Fibroblast of pulmonary artery (primary cell): ENCODE measurements around the gene DOK3.
A peak's percentile ranks its signal among the peaks of the same experiment; 100 is the strongest.

ENCODE experiments used
- DNase-seq: peaks from one replicate; pipeline ENCODE4 v3.0.0-alpha.2; 2010; ENCODE audit warnings: low read depth
- H3K4me3 ChIP-seq: replicated peaks from 2 replicates; pipeline ENCODE4 v1.5.1; 2011; ENCODE audit warnings: low read depth, mild to moderate bottlenecking, control low read depth, low read length, moderate library complexity
- CTCF ChIP-seq: IDR thresholded peaks from 2 replicates; pipeline ENCODE4 v1.5.1; 2011; ENCODE audit warnings: mild to moderate bottlenecking, control low read depth, low read length, inconsistent platforms; ENCODE audit errors: missing control alignments

DOK3 gene

DNA sequence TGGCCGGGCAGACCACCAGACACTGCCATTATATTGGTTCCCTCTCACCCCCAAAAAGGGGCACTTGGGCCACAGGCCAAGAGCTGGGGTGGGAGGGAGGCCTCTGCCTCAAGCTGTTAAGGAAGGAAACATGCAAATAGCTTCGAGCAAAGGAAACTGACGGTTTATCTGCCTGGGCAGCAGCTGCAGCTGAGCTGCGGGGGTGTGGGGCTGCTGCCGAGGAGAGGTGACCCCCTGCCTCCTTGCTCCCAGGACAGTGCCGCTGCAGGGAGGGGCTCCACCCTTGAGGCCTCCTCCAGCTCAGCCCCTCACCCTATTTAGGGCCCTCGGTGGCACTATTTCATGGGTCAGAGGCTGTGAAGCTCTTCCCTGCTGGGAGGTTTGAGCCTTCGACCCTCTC is 789 bp downstream of the DOK3 start:
- DNase-seq = no peak
- H3K4me3 ChIP-seq = no peak overlapping the region
- TF ChIP-seq CTCF = no peak

DNA sequence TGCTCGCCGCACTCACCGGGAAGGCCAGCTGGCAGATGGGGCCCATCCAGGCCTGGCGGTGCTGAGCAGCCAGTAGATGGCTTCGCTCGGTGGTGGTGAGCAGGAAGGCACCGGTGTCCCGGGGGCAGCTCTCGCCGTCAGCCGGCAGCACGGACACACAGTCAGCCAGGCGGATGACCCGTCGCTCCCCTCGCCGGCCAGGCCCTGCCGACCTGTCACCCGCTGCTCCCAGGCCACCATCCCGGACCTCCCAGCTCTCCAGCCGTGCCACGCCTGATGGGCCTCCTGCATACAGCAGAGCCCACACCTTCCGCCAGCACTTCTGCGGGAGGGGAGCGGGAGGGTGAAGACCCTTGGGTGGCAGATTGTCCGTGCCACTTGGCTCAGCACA is 1.4 kb downstream of the DOK3 start:
- TF ChIP-seq CTCF = no peak
- no peak overlapping the region for H3K4me3 ChIP-seq
- no peak for DNase-seq

DNA sequence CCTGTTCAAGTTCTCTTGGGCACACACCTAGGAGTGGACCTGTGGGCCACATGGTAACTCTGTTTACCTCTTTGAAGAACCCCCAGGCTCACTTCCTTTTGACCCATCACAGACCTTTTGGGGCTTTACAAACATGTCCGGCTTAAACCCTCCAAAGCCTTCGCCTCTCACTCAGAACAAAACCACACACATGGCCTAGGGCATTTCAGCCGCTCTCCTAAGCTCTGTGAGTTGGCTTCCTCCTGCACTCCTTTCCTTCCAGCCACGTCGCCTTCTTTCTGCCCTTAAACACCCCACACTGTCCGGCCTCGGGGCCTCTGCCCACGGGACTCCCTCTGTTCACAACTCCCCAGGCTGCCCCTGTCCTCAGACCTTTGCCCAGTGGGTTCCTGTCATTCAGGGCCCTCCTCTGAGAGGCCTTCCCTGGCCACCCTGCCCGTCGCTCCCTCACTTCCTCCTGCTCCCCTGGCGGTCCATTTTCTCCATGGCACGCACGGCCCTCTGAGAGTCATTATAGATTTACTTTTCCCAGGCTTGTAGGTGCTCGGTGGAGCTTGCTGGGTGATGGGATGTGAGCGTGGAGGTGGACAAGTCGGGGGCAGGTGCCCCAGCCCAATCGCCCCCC is 1.9 kb downstream of the DOK3 start:
- no peak overlapping the region for H3K4me3 ChIP-seq
- no peak for DNase-seq
- no peak for TF ChIP-seq CTCF

GRCh38 chr5:177507165-177507564 is 2.5 kb downstream of the DOK3 start:
- TF ChIP-seq CTCF = peak; percentile 33
- H3K4me3 ChIP-seq = no peak overlapping the region
- peak; percentile 40 for DNase-seq

DNA sequence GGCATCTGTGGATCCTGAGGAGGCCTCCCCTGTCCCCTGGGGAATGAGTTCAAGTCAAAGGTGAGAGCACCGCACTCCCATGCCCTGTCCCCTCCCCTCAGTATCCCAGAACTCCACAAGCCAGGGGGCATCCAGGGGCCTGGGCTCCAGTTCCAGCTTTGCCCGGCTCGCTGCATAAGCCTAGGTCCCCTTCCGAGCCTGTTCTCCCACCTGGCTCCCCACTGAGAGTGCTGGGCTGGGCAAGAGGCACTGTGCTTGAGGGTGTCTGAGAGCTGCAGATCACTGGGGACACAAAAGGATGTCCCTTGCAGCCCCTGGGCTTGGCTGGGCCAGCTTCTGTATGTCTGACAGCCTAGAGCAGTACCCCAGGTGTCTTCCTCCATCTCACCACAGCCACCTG is 4.6 kb downstream of the DOK3 start:
- H3K4me3 ChIP-seq = no peak overlapping the region
- TF ChIP-seq CTCF = no peak
- no peak for DNase-seq

- DNase-seq = no peak
- no peak overlapping the region for H3K4me3 ChIP-seq
- TF ChIP-seq CTCF = no peak
Observed at GRCh38 chr5:177504086-177505056, 5.3 kb downstream of the DOK3 start.
